HPDE6-E6E7 (cell line): Measurements from ENCODE around the gene OTUD6A.

ENCODE experiments used
- DNase-seq: peaks from one replicate; pipeline ENCODE4 v3.0.0; 2011; ENCODE audit warnings: missing footprints; ENCODE audit errors: extremely low spot score

The OTUD6A gene

GRCh38 chrX:70062076-70062475, at the start of gene OTUD6A:
Gene OTUD6A (plus strand): TSS chrX:70062457. CDS start chrX:70062525, 68 bp downstream.
- DNase-seq, result no peak

GRCh38 chrX:70012756-70013155, 49.5 kb upstream of the OTUD6A start:
- DNase-seq, result no peak

- DNase-seq, result no peak
Measured at GRCh38 chrX:70013466-70014381, 48.5 kb upstream of the OTUD6A start.

- DNase-seq, result no peak
Measured at GRCh38 chrX:70016513-70016912, 45.7 kb upstream of the OTUD6A start.

GRCh38 chrX:70022616-70023015, 39.6 kb upstream of the OTUD6A start:
- no peak for DNase-seq

- no peak for DNase-seq
Measured at GRCh38 chrX:70025464-70025863, 36.8 kb upstream of the OTUD6A start.

GRCh38 chrX:70026112-70026850, 36.0 kb upstream of the OTUD6A start:
- DNase-seq, result no peak

- no peak for DNase-seq
Measured at GRCh38 chrX:70026851-70027200, 35.4 kb upstream of the OTUD6A start.

- no peak for DNase-seq
Measured at GRCh38 chrX:70029863-70030262, 32.4 kb upstream of the OTUD6A start.

GRCh38 chrX:70030301-70030767, 31.9 kb upstream of the OTUD6A start:
- DNase-seq, result peak; percentile 32

GRCh38 chrX:70032792-70033191, 29.5 kb upstream of the OTUD6A start:
- no peak for DNase-seq

GRCh38 chrX:70033348-70034051, 28.8 kb upstream of the OTUD6A start:
- DNase-seq, result no peak

GRCh38 chrX:70034646-70035045, 27.6 kb upstream of the OTUD6A start:
- DNase-seq, result no peak

GRCh38 chrX:70038515-70038914, 23.7 kb upstream of the OTUD6A start:
- DNase-seq, result no peak

GRCh38 chrX:70038951-70039350, 23.3 kb upstream of the OTUD6A start:
- DNase-seq, result no peak

GRCh38 chrX:70039758-70040157, 22.5 kb upstream of the OTUD6A start:
- DNase-seq, result no peak

GRCh38 chrX:70041993-70042392, 20.3 kb upstream of the OTUD6A start:
- DNase-seq, result no peak

GRCh38 chrX:70042399-70043371, 19.6 kb upstream of the OTUD6A start:
- DNase-seq, result no peak

GRCh38 chrX:70043685-70044084, 18.6 kb upstream of the OTUD6A start:
- DNase-seq, result no peak

- no peak for DNase-seq
Measured at GRCh38 chrX:70044541-70045245, 17.6 kb upstream of the OTUD6A start.
